ENCODE measurements around the gene NRXN3.
"Not testable (repeated sequence)": the region's sequence is repeated elsewhere in the genome, so short reads cannot be mapped to it uniquely, and the experiment has no call there.

Gene NRXN3

DNA sequence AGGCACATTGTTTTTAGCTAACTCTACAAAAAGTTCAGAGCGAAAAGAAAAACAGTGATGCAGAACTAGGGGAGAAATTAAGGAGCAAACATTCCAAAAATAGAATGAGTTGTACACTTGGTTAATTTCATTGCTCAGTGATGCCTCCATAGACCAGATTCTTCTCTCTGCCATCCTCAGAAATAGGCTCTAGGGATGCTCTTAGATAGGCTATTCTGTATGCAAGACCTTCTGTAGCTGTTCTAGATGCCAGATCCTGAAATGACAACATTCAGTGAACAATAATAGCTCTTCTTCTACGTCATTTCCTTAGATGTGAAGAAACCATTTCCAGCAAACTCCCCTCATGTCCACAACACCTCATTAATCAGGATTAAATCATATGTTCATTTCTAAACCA lies 1574.9 kb downstream of the NRXN3 start:
- FAIRE-seq (no peak), DNase-seq (ENCODE audit: low spot score) (no peak)

DNA sequence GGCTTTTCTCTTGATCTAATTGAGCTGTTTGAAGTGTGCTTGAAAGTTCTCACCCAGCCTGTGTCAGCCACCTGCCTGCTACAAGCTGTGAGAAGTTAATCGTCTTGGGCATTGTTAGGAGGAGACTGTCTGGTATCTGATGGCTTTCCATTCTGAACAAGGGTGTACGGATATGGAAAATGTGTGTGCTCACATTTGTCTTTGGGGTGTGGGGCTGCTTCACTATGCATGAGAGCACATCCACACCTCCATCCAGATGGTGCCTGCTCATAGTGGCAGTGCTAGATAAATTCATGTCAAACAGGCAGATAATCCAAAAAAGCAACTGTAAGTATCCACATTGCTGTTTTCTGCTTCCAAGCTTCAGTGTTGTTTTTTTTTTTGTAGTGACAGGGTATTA lies 1578.9 kb downstream of the NRXN3 start:
- no peak for FAIRE-seq
- DNase-seq (ENCODE audit: low spot score) = no peak

DNA sequence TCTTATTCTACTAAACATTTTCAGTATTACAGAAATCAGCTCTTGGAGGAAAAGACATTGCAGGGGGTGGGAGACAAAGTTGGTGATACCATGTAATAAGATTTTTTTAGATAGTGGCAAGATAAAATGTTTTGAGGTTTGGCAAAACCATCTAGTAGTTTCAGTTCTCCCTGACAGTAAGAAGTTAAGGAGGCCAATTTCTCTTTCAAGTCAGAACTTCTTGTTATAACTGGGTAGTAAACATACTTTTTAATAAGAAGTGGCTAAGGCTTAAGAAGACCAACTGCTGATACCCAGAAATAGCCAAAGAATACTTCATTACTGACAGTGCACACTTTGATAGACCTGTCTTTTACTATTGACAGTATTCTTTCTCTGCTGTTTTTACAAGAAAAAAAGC lies 1588.8 kb downstream of the NRXN3 start:
- no peak for DNase-seq (ENCODE audit: low spot score)
- no peak for FAIRE-seq

GRCh38 chr14:79764323-79764722 lies 1594.2 kb downstream of the NRXN3 start:
- DNase-seq (ENCODE audit: low spot score) = no peak
- no peak for FAIRE-seq

- no peak for DNase-seq (ENCODE audit: low spot score)
- FAIRE-seq = no peak
These were observed 1596.3 kb downstream of the NRXN3 start for GRCh38 chr14:79766511-79766910.

- no peak for DNase-seq (ENCODE audit: low spot score)
- FAIRE-seq = no peak
These were observed 1597.1 kb downstream of the NRXN3 start for GRCh38 chr14:79767251-79767650.

DNA sequence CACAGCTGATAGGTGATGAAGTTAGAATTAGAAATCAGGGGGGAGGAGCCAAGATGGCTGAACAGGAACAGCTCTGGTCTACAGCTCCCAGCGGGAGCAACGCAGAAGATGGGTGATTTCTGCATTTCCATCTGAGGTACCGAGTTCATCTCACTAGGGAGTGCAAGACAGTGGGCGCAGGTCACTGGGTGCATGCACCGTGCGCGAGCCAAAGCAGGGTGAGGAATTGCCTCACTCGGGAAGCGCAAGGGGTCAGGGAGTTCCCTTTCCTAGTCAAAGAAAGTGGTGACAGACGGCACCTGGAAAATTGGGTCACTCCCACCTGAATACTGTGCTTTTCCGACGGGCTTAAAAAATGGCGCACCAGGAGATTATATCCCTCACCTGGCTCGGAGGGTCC lies 1597.5 kb downstream of the NRXN3 start:
- DNase-seq (ENCODE audit: low spot score); FAIRE-seq: not testable (repeated sequence)

DNA sequence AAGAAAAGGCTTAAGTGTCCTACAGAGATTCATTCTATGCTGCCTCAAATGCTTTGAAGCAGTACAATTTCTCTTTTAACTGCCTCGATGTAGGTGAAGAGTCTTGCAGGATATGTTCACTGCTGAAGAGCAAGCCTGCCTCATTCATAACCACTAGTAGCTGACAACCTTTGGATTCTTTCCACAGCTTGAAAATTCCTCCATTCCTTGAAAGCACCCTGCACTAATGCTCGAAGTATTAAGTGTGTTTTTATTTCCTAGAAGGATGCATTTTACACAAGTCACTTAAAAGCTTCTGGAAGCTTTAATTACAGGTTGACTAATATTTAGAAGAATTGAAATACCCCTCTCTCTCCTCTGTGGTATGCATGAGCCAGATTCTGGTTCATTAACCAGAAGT lies 1611.7 kb downstream of the NRXN3 start:
- FAIRE-seq = no peak
- no peak for DNase-seq (ENCODE audit: low spot score)

- DNase-seq (ENCODE audit: low spot score) = no peak
These were observed 1612.9 kb downstream of the NRXN3 start for GRCh38 chr14:79783041-79783440.

DNA sequence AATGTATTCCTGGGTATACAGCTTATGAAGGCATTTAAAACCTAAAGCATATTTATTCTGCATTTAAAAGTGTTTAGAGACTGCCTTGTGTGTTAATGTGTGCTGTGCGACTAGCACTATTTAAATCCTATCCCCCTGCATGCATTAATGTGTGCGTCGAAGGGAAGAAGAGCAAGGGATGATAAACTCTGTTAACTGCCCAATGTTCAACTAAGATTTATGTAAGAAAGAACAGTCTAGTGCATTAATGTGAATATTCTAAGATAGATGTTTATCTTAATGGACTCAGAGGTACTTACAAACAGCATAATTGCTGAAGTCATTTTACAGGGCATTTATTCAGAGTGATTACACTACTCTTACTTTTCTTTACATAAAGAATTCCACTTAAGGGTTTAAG lies 1616.3 kb downstream of the NRXN3 start:
- DNase-seq (ENCODE audit: low spot score) = no peak
- no peak for FAIRE-seq

More at GRCh38 chr14:79783041-79783440, 1612.9 kb downstream of the NRXN3 start:
- FAIRE-seq = no peak

- DNase-seq (ENCODE audit: low spot score) = no peak
- FAIRE-seq = no peak
These were observed 1618.2 kb downstream of the NRXN3 start for GRCh38 chr14:79788346-79788745.

DNA sequence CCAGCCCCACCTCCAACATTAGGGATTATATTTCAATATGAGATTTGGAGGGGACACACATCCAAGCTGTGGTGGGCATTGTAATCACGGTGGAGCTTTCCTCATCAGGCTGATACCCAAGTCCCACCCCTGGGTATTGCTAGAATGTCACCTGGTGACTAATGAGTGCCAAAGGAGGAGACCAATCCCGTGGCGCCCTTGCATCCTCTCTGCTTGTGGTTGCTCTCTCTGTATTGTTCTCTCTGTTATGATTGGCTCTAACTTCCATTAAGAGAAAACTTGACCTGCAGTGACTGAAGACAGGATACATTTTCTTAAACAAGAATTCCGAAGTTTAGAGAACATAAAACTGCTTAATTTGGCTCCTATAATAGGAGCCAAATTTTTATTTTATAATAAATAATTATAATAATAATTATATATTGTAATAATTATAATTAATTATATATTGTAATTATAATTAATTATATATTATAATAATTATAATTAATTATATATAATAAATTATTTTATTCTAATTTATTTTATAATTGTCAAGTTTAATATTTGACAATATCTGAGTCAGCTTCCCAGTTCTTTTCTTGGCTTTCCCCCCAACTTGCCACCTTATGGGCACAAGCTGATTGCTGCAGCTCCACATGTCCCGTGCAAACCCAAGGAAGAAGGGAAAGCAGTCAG lies 1621.0 kb downstream of the NRXN3 start:
- FAIRE-seq (peak; percentile 51), DNase-seq (ENCODE audit: low spot score) (no peak)

DNA sequence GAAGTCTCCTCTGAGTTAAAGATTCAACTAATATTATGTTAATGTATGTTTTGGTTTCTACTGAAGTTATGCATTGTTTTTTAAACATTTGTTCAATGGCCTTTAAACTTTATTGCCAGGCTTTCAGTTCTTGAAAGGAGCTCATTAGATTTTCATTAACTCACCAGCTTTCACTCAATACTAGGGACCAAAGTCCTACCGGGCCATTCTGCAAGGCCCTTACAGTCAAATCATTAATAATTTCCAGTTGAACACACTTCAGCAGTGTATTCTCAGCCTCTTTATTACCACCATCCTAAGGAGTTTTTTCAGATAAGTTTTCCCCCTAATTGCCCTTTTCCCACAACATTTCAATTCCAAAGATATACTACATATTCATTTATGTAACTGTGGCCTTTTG lies 1631.9 kb downstream of the NRXN3 start:
- no peak for DNase-seq (ENCODE audit: low spot score)
- no peak for FAIRE-seq

GRCh38 chr14:79805636-79806035 lies 1635.5 kb downstream of the NRXN3 start:
- FAIRE-seq = no peak

DNA sequence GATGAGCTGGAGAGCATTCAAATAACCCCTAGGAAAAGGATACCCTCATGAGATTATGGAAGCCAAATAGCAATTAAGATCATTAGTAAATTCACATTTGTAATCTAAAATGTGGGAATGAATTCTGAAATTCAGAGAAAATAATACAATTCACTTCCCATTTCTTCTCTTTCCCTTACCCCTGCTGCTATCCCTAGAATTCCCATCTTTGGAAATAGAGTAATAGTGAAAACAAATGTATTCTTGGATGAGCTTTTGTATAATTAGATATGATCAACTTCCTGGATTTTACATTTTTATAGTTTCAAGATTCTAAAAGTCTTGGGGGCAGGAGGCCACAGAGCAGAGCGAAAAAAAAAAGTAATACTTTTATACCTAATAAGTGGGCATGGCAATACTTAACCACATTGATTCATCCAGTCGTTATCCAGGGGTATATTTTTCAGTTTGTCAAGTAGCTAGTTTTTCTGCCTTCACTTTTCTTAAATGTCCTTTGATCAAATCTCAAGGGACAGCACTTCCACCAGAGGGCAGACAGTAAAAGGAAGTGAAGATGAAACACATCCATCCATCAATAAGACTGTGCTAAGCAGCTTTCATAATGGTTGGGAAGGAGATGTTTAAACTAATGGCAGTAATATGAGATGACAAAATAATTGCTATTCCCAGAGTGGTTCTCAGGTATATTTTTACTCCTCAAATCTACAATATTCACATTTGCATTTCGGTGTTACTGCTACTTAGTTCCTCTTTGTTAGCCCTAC lies 1639.9 kb downstream of the NRXN3 start:
- DNase-seq (ENCODE audit: low spot score) (no peak), FAIRE-seq (no peak)

More at GRCh38 chr14:79805636-79806035, 1635.5 kb downstream of the NRXN3 start:
- DNase-seq (ENCODE audit: low spot score) = no peak

GRCh38 chr14:79820866-79821535 lies 1650.8 kb downstream of the NRXN3 start:
- FAIRE-seq (no peak), DNase-seq (ENCODE audit: low spot score) (no peak)

- FAIRE-seq (no peak), DNase-seq (ENCODE audit: low spot score) (no peak)
These were observed 1651.9 kb downstream of the NRXN3 start for GRCh38 chr14:79822034-79822433.

DNA sequence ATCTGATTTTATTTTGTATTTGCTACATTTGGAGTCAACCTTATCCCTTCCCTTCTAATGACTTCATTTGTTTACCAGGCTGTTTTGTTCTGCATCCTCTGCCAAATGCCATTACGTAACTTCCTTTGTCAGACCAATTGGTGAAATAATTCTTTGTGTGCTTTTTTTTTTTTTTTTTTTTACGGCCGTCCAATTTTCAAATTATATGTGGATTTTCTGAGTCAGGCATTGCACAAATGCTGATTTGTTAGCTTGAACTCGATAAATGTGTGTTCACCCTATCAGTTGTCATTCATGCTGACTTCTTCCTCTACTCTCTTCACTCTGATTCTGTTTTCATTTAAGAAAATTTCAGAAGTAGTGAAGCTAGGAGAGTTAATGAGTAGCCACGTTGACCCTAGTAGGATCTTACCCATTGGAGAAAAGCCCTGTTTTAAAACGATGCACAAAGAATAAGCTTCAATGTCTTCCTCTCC lies 1654.9 kb downstream of the NRXN3 start:
- FAIRE-seq (no peak), DNase-seq (ENCODE audit: low spot score) (no peak)

- FAIRE-seq = no peak
- no peak for DNase-seq (ENCODE audit: low spot score)
These were observed 1656.2 kb downstream of the NRXN3 start for GRCh38 chr14:79826362-79826761.

DNA sequence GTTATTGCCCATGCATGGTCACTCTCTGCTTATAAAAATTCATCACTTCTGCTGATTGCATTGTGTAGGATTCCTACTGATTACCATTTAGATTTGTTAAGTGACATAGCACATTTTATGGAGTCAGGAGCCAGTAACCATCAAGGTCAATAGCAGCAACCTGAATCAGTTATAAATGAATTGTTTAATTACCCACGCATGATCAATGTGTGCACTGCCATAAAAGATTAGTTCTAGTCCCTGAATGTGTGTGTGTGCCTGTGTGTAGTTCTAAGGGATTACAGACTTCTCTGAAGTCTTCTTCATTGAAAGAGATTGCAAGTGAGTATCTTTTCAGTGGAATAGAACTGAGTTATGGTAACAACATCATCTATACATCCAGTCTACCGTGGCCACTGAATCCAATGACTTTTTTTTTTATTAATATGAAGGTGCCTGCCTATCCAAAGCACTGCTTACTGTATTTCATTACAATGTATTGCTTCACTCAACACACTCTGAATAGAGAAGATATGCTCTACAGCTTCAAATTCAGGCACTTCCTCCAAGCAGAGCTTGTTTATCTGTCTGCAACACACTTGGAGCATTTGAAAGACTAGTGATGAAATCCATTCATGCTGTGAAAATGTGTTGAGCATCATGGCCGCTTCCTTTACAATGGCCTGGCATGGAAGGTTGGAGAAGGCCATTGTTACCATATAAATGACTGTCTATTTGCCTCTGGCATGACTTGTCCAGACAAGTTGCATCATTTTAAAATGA lies 1659.4 kb downstream of the NRXN3 start:
- FAIRE-seq (no peak), DNase-seq (ENCODE audit: low spot score) (no peak)

DNA sequence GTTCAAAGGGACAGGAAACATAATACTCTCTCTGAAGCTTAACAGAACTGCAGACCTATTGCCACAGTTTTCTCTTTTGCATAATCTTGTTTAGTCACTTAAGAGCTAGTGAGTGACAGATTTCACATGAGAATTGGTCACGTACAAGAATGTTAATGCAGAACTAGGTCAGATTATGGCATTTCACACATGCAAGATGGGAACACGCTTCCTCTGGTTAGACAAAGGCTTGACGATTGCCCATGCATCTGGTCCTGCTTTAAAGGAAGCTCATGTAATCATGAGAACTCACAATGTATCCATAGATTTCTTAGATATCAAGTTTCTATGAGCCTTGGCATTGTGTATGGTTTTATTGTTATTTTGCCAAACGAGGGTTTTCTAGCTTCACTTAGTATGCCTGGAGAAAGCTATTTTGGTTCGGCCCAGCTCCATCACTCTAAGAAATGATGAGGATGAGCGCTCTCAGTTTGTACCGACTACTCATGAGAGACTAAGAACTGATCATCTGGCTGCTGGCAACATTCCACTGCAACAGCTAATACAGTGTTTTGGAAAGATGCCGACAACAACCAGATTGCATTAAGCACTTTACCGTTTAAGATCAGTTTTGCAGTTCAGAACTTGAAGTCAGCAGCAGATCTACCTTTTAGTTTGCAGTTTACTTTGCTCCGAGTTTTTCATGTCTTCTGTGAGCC lies 1661.2 kb downstream of the NRXN3 start:
- no peak for FAIRE-seq
- DNase-seq (ENCODE audit: low spot score) = no peak

All from RCC 7860 (cell line).